ENCODE measurements around the gene MTHFD1L.
"Not testable (repeated sequence)": the region's sequence is repeated elsewhere in the genome, so short reads cannot be mapped to it uniquely, and the experiment has no call there.

Gene MTHFD1L

GRCh38 chr6:151118461-151119123 lies 253.1 kb downstream of the MTHFD1L start:
- TF ChIP-seq CTCF (conservative IDR thresholded peaks at IDR 0.05; ENCODE audit: control insufficient read depth, insufficient read depth, low read depth, low read length): no peak
- DNase-seq (ENCODE audit: low read depth): no peak
- H3K4me3 ChIP-seq (ENCODE audit: control insufficient read depth, low read depth, low read length): no peak overlapping the region

- H3K4me3 ChIP-seq (ENCODE audit: control insufficient read depth, low read depth, low read length): no peak overlapping the region
- no peak for TF ChIP-seq CTCF (conservative IDR thresholded peaks at IDR 0.05; ENCODE audit: control insufficient read depth, insufficient read depth, low read depth, low read length)
- no peak for DNase-seq (ENCODE audit: low read depth)
Observed at GRCh38 chr6:151119823-151120524, 254.5 kb downstream of the MTHFD1L start.

- peak; percentile 65 for DNase-seq (ENCODE audit: low read depth)
- TF ChIP-seq CTCF (conservative IDR thresholded peaks at IDR 0.05; ENCODE audit: control insufficient read depth, insufficient read depth, low read depth, low read length): no peak
- H3K4me3 ChIP-seq (ENCODE audit: control insufficient read depth, low read depth, low read length): no peak overlapping the region
Observed at GRCh38 chr6:151121900-151122299, 256.4 kb downstream of the MTHFD1L start.

- not testable (repeated sequence) for DNase-seq (ENCODE audit: low read depth); H3K4me3 ChIP-seq (ENCODE audit: control insufficient read depth, low read depth, low read length)
Observed at GRCh38 chr6:151123641-151124040, 258.1 kb downstream of the MTHFD1L start.

GRCh38 chr6:151125242-151125641 lies 259.7 kb downstream of the MTHFD1L start:
- not testable (repeated sequence) for DNase-seq (ENCODE audit: low read depth); H3K4me3 ChIP-seq (ENCODE audit: control insufficient read depth, low read depth, low read length)

GRCh38 chr6:151125651-151126416 lies 260.3 kb downstream of the MTHFD1L start:
- not testable (repeated sequence) for H3K4me3 ChIP-seq (ENCODE audit: control insufficient read depth, low read depth, low read length); DNase-seq (ENCODE audit: low read depth)

GRCh38 chr6:151126417-151126724 lies 260.9 kb downstream of the MTHFD1L start:
- not testable (repeated sequence) for DNase-seq (ENCODE audit: low read depth); H3K4me3 ChIP-seq (ENCODE audit: control insufficient read depth, low read depth, low read length)

GRCh38 chr6:151127133-151127798 lies 261.8 kb downstream of the MTHFD1L start:
- H3K4me3 ChIP-seq (ENCODE audit: control insufficient read depth, low read depth, low read length); DNase-seq (ENCODE audit: low read depth): not testable (repeated sequence)

GRCh38 chr6:151128763-151129370 lies 263.4 kb downstream of the MTHFD1L start:
- H3K4me3 ChIP-seq (ENCODE audit: control insufficient read depth, low read depth, low read length): no peak overlapping the region
- no peak for DNase-seq (ENCODE audit: low read depth)
- TF ChIP-seq CTCF (conservative IDR thresholded peaks at IDR 0.05; ENCODE audit: control insufficient read depth, insufficient read depth, low read depth, low read length): no peak
